Fibroblast of skin of left biceps (primary cell): ENCODE measurements around the gene MRPL40.
A peak's percentile ranks its signal among the peaks of the same experiment; 100 is the strongest.
"Not testable (repeated sequence)": the region's sequence is repeated elsewhere in the genome, so short reads cannot be mapped to it uniquely, and the experiment has no call there.

Experiments
- DNase-seq, 2 experiments: peaks; one replicate each; pipeline ENCODE4 v3.0.0-alpha.2; 2013; ENCODE audit warnings: low read depth in 2 of 2

Gene MRPL40

GRCh38 chr22:19440411-19441195 is 8.3 kb downstream of the MRPL40 start:
- DNase-seq, result no peak

- no peak for DNase-seq
These were observed 9.8 kb downstream of the MRPL40 start for GRCh38 chr22:19442166-19442565.

DNA sequence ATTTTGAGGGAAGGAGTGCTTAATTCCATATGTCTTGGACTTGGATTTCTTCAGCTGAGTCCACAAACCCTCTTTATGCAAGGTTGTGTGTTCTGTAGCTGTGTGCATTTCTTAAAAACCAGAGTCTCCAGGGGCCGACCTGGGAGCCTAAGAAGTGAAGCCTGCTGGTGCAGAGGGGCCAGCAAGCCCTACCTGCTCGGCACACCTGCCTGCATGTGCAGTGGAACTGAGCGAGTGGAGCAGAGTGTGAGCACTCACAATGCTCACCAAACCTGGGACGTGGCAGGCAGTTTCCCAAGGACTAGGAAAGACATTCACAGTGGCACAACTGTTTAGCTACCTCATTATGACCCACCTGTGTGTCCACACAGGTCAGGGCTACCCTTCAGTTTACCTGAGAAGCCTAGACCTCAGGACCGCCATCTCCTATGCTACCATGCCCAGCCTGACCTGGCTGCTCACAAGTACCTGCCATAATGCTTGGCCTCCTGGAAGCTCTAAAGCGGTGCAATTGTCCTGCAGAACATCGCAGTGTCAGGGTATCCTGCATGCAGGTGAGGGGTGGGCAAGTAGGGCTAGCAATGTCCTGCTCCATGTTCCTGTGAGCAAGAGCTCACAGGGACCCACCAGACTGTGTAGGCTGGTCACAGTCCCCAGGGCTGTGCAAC is 11.3 kb downstream of the MRPL40 start:
- no peak for DNase-seq

DNA sequence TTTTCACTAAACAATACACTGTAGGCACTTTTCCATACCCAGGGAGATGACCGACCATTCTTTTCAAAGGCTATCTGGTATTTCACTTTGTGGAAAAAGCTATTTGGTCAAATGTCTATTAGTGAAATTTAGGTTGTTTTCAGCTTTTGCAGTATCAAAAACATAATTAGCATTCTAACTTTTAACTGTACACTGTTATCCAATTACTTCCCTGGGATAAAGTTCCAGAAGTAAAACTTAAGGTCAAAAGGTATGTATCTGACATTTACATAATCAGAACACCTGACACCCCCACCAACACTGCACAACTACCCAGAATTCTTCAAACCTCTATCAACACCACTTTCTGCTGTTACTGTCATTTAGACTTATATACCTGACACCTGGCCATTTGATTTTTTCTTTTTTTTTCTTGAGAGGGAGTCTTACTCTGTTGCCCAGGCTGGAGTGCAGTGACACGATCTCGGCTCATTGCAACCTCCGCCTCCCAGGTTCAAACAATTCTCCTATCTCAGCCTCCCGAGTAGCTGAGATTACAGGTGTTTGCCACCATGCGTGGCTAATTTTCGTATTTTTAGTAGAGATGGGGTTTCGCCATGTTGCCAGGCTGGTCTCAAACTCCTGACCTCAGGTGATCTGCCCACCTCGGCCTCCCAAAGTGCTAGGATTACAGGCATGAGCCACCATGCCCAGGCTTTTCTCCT is 13.1 kb downstream of the MRPL40 start:
- not testable (repeated sequence) for DNase-seq

DNA sequence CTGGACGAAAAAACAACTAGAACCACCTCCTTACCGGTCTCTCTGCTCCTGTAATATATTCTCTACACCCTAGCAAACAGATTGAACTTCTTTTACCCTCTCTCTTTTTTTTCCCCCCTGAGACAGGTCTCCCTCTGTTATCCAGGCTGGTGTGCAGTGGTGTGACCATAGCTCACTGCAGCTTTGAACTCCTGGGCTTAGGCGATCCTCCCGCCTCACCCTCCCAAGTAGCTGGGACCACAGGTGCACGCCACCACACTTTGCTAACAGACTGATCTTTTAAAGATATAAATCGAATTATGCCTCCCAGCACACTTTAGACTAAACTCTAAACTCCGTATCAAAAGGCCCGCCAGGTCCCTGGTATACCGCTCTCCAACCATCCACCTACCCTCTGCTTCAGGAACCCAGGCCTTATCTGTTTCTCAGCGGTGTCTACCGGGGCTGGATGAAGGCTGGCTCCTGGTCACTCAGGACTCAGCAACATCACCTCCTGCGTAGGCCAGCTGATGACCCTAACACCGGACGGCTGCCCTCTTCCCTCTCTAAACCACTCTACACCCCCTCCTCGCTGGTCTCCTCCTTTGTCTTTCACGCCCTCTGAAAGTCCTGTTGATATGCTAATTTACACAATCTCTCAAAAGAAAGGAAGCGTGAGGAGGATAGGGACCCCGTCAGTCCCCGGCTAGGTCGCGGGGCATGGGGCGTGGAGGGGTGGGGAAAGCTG is 14.4 kb downstream of the MRPL40 start:
- no peak for DNase-seq

GRCh38 chr22:19447330-19448075 is 15.2 kb downstream of the MRPL40 start, which contains the start of gene C22orf39:
TSS of gene C22orf39 (minus strand) at chr22:19447711. CDS start at chr22:19447688, 23 bp downstream.
- peak; percentile 74 to 75 for DNase-seq

DNA sequence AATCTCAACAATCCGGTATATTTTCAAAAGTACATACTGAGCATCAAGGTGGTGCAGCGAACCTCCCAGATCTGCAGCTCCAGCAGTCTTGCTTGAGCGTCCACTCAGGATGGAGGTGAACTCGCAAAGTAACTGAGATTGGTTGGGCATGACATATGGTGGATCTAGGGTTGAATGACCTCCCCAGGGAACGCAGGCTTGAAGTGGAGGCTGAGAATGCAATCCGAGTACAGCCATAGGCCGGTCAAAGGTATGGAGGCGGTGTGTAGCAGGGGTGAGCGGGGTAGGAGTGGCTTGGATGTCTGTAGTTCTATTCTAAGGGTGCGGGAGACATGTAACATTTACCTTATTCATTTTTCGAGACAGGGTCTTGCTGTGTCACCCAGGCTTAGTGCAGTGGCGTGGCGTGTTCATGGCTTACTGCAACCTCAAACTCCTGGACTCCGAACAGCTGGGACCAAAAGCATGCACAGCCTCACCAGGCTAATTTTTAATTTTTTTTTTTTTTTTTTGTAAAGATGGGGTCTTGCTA is 15.8 kb downstream of the MRPL40 start:
- peak in 1 of 2 experiments; percentile 15 for DNase-seq

DNA sequence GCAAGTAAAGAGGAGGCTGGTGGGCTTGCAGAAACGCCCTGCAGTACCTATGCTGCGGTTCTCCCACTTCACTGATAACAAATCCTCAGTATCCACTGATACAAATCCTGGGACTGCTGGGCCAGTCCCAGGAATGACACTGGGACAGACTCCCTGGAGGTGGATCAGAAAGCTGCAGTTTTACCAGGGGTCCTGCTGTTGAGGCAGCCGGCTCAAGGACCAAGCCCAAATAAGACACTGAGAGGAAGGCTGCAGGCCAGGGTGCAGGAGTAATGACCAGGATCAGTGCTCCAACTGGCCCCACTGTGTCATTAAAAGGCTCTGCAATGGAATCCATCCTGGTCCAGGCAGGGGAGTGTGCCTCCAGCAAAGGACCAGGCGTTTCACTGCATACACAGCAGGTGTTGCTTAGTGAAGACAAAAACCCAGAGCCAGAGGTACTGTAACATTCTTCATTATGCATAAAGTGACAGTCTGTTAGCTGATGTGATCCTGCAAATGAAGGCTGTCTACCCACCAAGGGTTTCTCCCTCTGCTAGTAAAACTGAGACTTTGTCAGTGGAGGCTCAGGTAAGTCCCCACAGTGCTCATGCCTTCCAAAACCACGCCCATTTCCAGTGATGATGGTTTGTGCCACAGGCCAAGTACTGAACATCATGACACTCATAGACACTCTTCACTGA is 16.5 kb downstream of the MRPL40 start:
- DNase-seq, result no peak

GRCh38 chr22:19449422-19449767 is 17.1 kb downstream of the MRPL40 start:
- DNase-seq, result no peak

DNA sequence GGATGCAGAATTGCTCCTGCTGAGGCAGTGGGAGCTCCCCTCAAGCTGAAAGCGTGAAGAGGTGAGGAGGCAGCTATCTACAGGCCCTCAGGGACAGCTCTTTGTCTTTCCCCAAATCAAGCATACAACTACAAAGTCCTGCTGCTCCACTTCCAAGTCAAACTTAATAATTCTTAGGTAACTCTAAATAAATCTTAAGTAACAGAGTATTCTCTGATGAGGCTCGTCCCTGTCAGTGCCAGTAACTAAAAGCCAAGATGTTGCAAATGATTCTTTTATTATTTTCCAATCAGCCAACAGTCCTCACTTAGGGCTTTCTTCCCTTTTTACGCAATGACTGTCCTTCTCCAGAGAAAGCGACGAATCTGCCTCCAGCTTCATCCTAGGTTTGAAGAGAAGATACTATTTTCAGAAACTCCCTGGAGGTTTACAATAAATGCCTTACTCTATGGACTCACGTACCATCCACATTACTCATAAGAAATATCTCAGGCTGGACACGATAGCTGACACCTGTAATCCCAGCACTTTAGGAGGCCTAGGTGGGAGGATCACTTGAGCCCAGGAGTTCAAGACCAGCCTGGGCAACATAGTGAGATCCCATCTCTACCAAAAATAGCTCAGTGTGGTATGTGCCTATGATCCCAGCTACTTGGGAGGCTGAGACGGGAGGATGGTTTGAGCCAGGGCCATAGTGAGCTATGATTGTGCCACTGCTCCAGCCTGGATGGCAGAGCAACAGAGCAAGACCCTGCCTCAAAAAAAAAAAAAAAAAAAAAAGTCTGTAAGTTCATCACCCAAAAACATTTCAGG is 18.2 kb downstream of the MRPL40 start:
- no peak for DNase-seq

- no peak for DNase-seq
These were observed 19.2 kb downstream of the MRPL40 start for GRCh38 chr22:19451570-19451969.

- DNase-seq, result no peak
These were observed 21.4 kb downstream of the MRPL40 start for GRCh38 chr22:19453718-19454117.

DNA sequence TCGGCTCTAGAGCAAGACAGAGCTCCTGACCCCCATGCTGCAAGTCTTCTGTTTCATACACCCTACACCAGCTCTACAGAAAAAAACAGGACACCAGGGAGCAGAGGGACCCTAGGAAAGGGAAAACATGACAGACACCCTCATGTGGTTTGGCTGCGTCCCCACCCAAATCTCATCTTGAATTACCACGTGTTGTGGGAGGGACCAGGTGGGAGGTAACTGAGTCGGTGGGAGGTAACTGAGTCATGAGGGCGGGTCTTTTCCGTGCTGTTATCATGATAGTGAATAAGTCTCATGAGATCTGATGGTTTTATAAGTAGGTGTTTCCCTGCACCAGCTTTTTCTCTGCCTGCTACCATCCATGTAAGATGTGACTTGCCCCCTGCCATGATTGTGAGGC is 21.8 kb downstream of the MRPL40 start:
- no peak for DNase-seq

GRCh38 chr22:19455033-19455432 is 22.7 kb downstream of the MRPL40 start:
- DNase-seq, result no peak

DNA sequence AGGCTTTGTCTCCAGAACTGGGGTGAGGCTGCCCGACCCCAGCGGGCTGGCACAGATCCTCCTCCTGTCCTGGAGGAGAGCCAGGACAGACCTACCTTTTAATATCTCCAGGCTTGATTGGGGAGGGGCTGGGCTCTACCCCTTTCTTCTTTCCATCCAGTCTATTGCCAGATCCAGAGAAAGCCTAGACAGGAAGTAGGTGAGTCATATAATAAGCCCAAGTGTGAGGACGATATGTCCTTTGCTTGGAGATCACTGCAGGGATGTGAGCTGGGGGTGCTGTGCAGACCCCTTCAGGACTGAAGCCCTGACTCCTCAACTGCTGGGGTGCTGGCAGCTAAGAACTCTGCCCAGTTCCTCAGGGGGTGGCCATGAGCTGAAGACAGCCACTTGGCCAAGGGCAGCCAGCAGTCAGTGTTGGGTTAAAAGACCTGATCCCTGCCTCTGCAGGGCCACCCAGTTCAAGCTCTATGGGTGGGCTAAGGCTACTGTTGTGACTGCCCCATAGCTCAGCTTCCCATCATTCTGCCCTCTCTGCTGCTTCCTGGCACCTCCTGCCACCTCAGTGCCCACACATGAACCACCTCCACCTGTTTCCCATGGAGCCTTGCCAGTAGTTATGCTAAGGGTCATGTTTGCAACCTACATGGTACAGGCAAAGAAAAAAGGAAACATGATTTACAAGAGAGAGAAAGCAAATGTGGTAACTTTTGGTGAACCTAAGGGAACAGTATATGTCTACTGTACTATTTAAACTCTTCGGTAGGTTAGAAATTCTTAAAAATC is 23.4 kb downstream of the MRPL40 start:
- DNase-seq, result no peak

DNA sequence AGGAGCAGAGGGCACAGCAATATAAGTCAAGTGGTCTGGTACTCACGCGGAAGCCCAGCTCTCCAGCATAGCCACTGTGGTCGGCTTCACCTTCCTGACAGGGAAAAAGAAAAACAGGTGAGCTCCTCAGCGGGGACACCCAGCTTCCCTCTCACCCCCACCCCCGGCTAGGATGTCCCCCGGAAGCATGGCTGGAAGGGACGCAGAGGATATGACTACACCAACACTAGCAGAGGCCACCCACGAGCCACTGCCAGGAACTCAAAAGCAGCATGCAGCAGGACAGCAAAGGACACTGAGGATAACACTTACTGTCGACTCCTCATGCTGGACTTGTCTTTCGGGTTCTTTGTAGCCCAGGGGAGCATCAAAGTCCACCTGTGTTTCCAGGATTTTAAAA is 24.2 kb downstream of the MRPL40 start:
- no peak for DNase-seq

- DNase-seq, result no peak
These were observed 25.6 kb downstream of the MRPL40 start for GRCh38 chr22:19457828-19458428.

DNA sequence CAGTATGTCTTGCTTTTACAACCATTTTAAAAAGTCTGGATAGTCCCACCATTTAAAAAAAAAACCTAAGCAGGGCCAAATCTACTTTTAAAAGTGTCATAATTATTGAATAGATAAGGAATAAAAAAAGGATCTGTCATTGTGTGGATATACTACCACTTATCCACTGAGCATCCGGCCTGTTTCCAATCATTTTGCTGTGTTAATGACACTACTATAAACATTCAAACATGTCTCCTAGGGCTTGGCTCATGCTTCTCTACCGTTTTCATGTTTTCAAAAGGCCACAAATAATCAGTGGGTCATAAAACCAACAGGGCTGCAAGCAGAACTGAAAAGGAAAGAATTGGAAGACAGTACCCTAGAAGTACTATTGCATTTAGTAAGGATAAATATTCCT is 27.7 kb downstream of the MRPL40 start:
- no peak for DNase-seq
